Measurements from ENCODE around the gene BAG1. TPM values are rescaled to one million over a fixed set of nuclear protein-coding genes. Genes with fewer than 3 reads are reported as not detected.
A peak's percentile ranks its signal among the peaks of the same experiment; 100 is the strongest.

BAG1 gene
- total and polyA plus RNA-seq, 2 donors (not counting 1 experiment from before 2014, with no cell fraction given), result 19.7 to 60.2 TPM

- Mint-ChIP-seq H3K27ac (no peak overlapping the region), H3K27me3 (no peaks in the 10 kb centered on the region), H3K4me1 (peaks cover 84% of the 10 kb centered on the region), H3K4me3 (no peak overlapping the region), H3K9me3 (ENCODE audit: insufficient read depth) (no peaks in the 10 kb centered on the region)
- H3K27me3 ChIP-seq (replicated peaks in 1 of 4; ENCODE audit: control extremely low read depth in 1 of 4, control insufficient read depth in 3 of 4, insufficient read depth in 4 of 4, low read length in 3 of 4), result no peaks in the 10 kb centered on the region
- no peak overlapping the region for H2AFZ ChIP-seq (ENCODE audit: insufficient read depth, low read depth, low read length, poor library complexity, severe bottlenecking)
- no peaks in the 10 kb centered on the region for H3K9me3 ChIP-seq (ENCODE audit: control extremely low read depth in 1 of 3, control insufficient read depth in 2 of 3, insufficient read depth in 1 of 3, low read length in 2 of 3)
- no peaks in the 10 kb centered on the region for H4K20me1 ChIP-seq (ENCODE audit: control insufficient read depth, insufficient read depth, low read length, poor library complexity, severe bottlenecking)
- peaks cover 71% of the 10 kb centered on the region for H3K79me2 ChIP-seq (ENCODE audit: control insufficient read depth, insufficient read depth, low read length)
- intact Hi-C loops (cut with micrococcal nuclease), result loop anchor here (10.0 kb wide), 4 partner anchors 129 to 739 kb away; partner anchors contain the start of genes B4GALT1, SMIM27, SMU1 and TOPORS
- POLR2A ChIA-PET, result no interaction called here
- DNase-seq (no peak), ATAC-seq (ENCODE audit: low read depth) (no peak)
- H3K36me3 ChIP-seq (replicated peaks in 1 of 2; ENCODE audit: control extremely low read depth in 1 of 2, control insufficient read depth in 1 of 2, extremely low read depth in 1 of 2, insufficient read depth in 2 of 2, low read length in 1 of 2), result peaks cover 3 to 47% of the 10 kb centered on the region in 2 experiments
- whole genome bisulfite sequencing (ENCODE audit: insufficient coverage), result no CpG with 5 or more reads among the region's 2 CpGs
- no peak overlapping the region for H3K9ac ChIP-seq (ENCODE audit: low read length)
- H3K4me3 ChIP-seq (ENCODE audit: control extremely low read depth in 1 of 5, extremely low read depth in 1 of 5, insufficient read depth in 1 of 5, low read depth in 2 of 5, low read length in 4 of 5), result no peak overlapping the region
- no peak overlapping the region for H3K4me2 ChIP-seq (replicated peaks; ENCODE audit: low read depth, low read length, poor library complexity, severe bottlenecking)
- H3K4me1 ChIP-seq (ENCODE audit: control insufficient read depth in 2 of 2, insufficient read depth in 2 of 2, low read length in 2 of 2), result peaks cover 70 to 82% of the 10 kb centered on the region in 2 donors
- peak overlapping the region in 1 of 2 donors; percentile 43 for H3K27ac ChIP-seq (ENCODE audit: low read length in 2 of 2)
- TF ChIP-seq EZH2 (IDR thresholded peaks at IDR 0.05; ENCODE audit: borderline replicate concordance, insufficient read depth, low read depth, low read length, poor library complexity, severe bottlenecking) (no peak), CTCF (IDR thresholded peaks at IDR 0.05) (no peak)
- CTCF ChIA-PET, result no interaction called here
Observed at GRCh38 chr9:33293782-33294181, 29.3 kb upstream of the BAG1 start.

GRCh38 chr9:33291901-33292300, 27.4 kb upstream of the BAG1 start:
- intact Hi-C loops (cut with micrococcal nuclease), result loop anchor here (10.0 kb wide), 4 partner anchors 127 to 737 kb away; partner anchors contain the start of genes B4GALT1, SMIM27, SMU1 and TOPORS
- POLR2A ChIA-PET, result no interaction called here
- peak overlapping the region; percentile 99 for H3K4me3 Mint-ChIP-seq
- no peak overlapping the region for H3K9ac ChIP-seq (ENCODE audit: low read length)
- no peaks in the 10 kb centered on the region for H4K20me1 ChIP-seq (ENCODE audit: control insufficient read depth, insufficient read depth, low read length, poor library complexity, severe bottlenecking)
- H2AFZ ChIP-seq (ENCODE audit: insufficient read depth, low read depth, low read length, poor library complexity, severe bottlenecking), result no peak overlapping the region
- H3K27me3 Mint-ChIP-seq, result no peaks in the 10 kb centered on the region
- WGBS (ENCODE audit: insufficient coverage), result 100% methylated on average over 1 of the region's 5 CpGs
- peak overlapping the region in 1 of 2 donors; percentile 99 for H3K27ac ChIP-seq (ENCODE audit: low read length in 2 of 2)
- no peaks in the 10 kb centered on the region for H3K9me3 Mint-ChIP-seq (ENCODE audit: insufficient read depth)
- no peak for TF ChIP-seq EZH2 (IDR thresholded peaks at IDR 0.05; ENCODE audit: borderline replicate concordance, insufficient read depth, low read depth, low read length, poor library complexity, severe bottlenecking)
- no peak for TF ChIP-seq CTCF (IDR thresholded peaks at IDR 0.05)
- peak overlapping the region; percentile 78 for H3K27ac Mint-ChIP-seq
- H3K27me3 ChIP-seq (replicated peaks in 1 of 4; ENCODE audit: control extremely low read depth in 1 of 4, control insufficient read depth in 3 of 4, insufficient read depth in 4 of 4, low read length in 3 of 4), result no peaks in the 10 kb centered on the region
- DNase-seq, result no peak
- peaks cover 3 to 38% of the 10 kb centered on the region in 2 experiments for H3K36me3 ChIP-seq (replicated peaks in 1 of 2; ENCODE audit: control extremely low read depth in 1 of 2, control insufficient read depth in 1 of 2, extremely low read depth in 1 of 2, insufficient read depth in 2 of 2, low read length in 1 of 2)
- peaks cover 55 to 69% of the 10 kb centered on the region in 2 donors for H3K4me1 ChIP-seq (ENCODE audit: control insufficient read depth in 2 of 2, insufficient read depth in 2 of 2, low read length in 2 of 2)
- H3K79me2 ChIP-seq (ENCODE audit: control insufficient read depth, insufficient read depth, low read length), result peaks cover 61% of the 10 kb centered on the region
- ATAC-seq (ENCODE audit: low read depth), result no peak
- peak overlapping the region; percentile 37 for H3K4me2 ChIP-seq (replicated peaks; ENCODE audit: low read depth, low read length, poor library complexity, severe bottlenecking)
- H3K4me1 Mint-ChIP-seq, result peaks cover 72% of the 10 kb centered on the region
- H3K4me3 ChIP-seq (ENCODE audit: control extremely low read depth in 1 of 5, extremely low read depth in 1 of 5, insufficient read depth in 1 of 5, low read depth in 2 of 5, low read length in 4 of 5), result no peak overlapping the region
- no peaks in the 10 kb centered on the region for H3K9me3 ChIP-seq (ENCODE audit: control extremely low read depth in 1 of 3, control insufficient read depth in 2 of 3, insufficient read depth in 1 of 3, low read length in 2 of 3)
- CTCF ChIA-PET, result no interaction called here

Data from B cell (primary cell).